IMR-90 (cell line): ENCODE results near the gene CD6. TPM values are rescaled to one million over a fixed set of nuclear protein-coding genes. Genes with fewer than 3 reads are reported as not detected.

Experiments used
- ATAC-seq: fragments of 200-7000 bp; cut with Tn5 transposase; 2 replicates; pipeline ENCODE4 v1.9.1; 2020; ENCODE audit warnings: low read depth, mild to moderate bottlenecking, moderate library complexity
- BruUV-seq: library from RNA; stranded (reverse); fragments of 400-500 nt; replicated peaks from 2 replicates; lab custom pipeline; 2021; lab: Mats Ljungman, UMichigan
- CTCF ChIA-PET: fragments of 300-600 bp; formaldehyde crosslinking; extraction: SDS; loops from one replicate; lab custom pipeline; 2021; ENCODE audit warnings: antibody characterized with exemption; lab: Yijun Ruan, JAX
- POLR2A ChIA-PET: fragments of 300-600 bp; sonication (Branson Sonifier 250); formaldehyde crosslinking; loops from one replicate; lab custom pipeline; 2022; ENCODE audit warnings: antibody characterized with exemption; ENCODE audit not compliant: unreplicated experiment; lab: Charles Lee
- DNase-seq: peaks from one replicate; pipeline ENCODE4 v3.0.0; 2013
- H2AFZ ChIP-seq: replicated peaks from 2 replicates; pipeline ENCODE3; 2013; ENCODE audit warnings: low read length, mild to moderate bottlenecking; ENCODE audit not compliant: poor library complexity
- H2AK5ac ChIP-seq: 2 replicates; pipeline ENCODE4 v1.6.1; 2013; ENCODE audit warnings: low read depth, low read length, inconsistent platforms
- H2AK9ac ChIP-seq: replicated peaks from 2 replicates; pipeline ENCODE3; 2013; ENCODE audit warnings: mild to moderate bottlenecking, low read depth, low read length, moderate library complexity; ENCODE audit not compliant: poor library complexity
- H2BK120ac ChIP-seq: 2 replicates; pipeline ENCODE4 v1.6.1; 2013; ENCODE audit warnings: low read depth, low read length, inconsistent platforms
- H2BK15ac ChIP-seq: 3 replicates; pipeline ENCODE4 v1.6.1; 2013; ENCODE audit warnings: low read depth, low read length, inconsistent platforms
- H2BK20ac ChIP-seq: 2 replicates; pipeline ENCODE4 v1.6.1; 2013; ENCODE audit warnings: low read depth, mild to moderate bottlenecking, inconsistent platforms, low read length, moderate library complexity
- H2BK5ac ChIP-seq: 2 replicates; pipeline ENCODE4 v1.6.1; 2013; ENCODE audit warnings: mild to moderate bottlenecking, low read depth, low read length, inconsistent platforms; ENCODE audit not compliant: poor library complexity, severe bottlenecking
- H3K14ac ChIP-seq: replicated peaks from 2 replicates; pipeline ENCODE4 v1.6.1; 2013; ENCODE audit warnings: low read depth, low read length, inconsistent platforms
- H3K18ac ChIP-seq: 2 replicates; pipeline ENCODE4 v1.6.1; 2013; ENCODE audit warnings: low read depth, low read length, control low read depth
- H3K23ac ChIP-seq: 2 replicates; pipeline ENCODE4 v1.6.1; 2013; ENCODE audit warnings: low read depth, low read length, inconsistent platforms
- H3K27ac ChIP-seq: 2 replicates; pipeline ENCODE4 v1.5.1; 2013; ENCODE audit warnings: mild to moderate bottlenecking, control low read depth, low read length; ENCODE audit not compliant: insufficient read depth
- H3K27me3 ChIP-seq: 2 replicates; pipeline ENCODE4 v1.6.1; 2013; ENCODE audit warnings: low read length; ENCODE audit not compliant: control insufficient read depth, insufficient read depth
- H3K36me3 ChIP-seq: 2 replicates; pipeline ENCODE4 v1.6.1; 2013; ENCODE audit warnings: low read length, mixed read lengths; ENCODE audit not compliant: control insufficient read depth, insufficient read depth
- H3K4ac ChIP-seq: 2 replicates; pipeline ENCODE4 v1.6.1; 2013; ENCODE audit warnings: low read depth, low read length, inconsistent platforms
- H3K4me1 ChIP-seq: 2 replicates; pipeline ENCODE4 v1.6.1; 2013; ENCODE audit warnings: low read length, mixed read lengths; ENCODE audit not compliant: control insufficient read depth, insufficient read depth
- H3K4me2 ChIP-seq: 2 replicates; pipeline ENCODE4 v1.6.1; 2013; ENCODE audit warnings: low read depth, mild to moderate bottlenecking, control low read depth, low read length, moderate library complexity
- H3K4me3 ChIP-seq: 2 replicates; pipeline ENCODE4 v1.5.1; 2013; ENCODE audit warnings: low read depth, mild to moderate bottlenecking, control low read depth, low read length, moderate library complexity; ENCODE audit not compliant: insufficient read depth
- H3K56ac ChIP-seq: 2 replicates; pipeline ENCODE4 v1.6.1; 2013; ENCODE audit warnings: low read length, inconsistent platforms; ENCODE audit not compliant: insufficient read depth; ENCODE audit errors: extremely low read depth
- H3K79me1 ChIP-seq, 2 experiments: 2 replicates each; pipeline ENCODE4 v1.6.1; 2013; ENCODE audit warnings: low read length in 2 of 2, inconsistent platforms in 1 of 2, low read depth in 1 of 2
- H3K9ac ChIP-seq: 2 replicates; pipeline ENCODE4 v1.6.1; 2013; ENCODE audit warnings: low read depth, low read length, control low read depth
- H3K9me1 ChIP-seq: 2 replicates; pipeline ENCODE4 v1.6.1; 2013; ENCODE audit warnings: low read length, inconsistent platforms; ENCODE audit not compliant: insufficient read depth
- H3K9me3 ChIP-seq: 2 replicates; pipeline ENCODE4 v1.6.1; 2013; ENCODE audit warnings: low read length; ENCODE audit not compliant: control insufficient read depth, insufficient read depth
- H4K20me1 ChIP-seq: 2 replicates; pipeline ENCODE4 v1.6.1; 2013; ENCODE audit warnings: low read length, inconsistent platforms; ENCODE audit not compliant: insufficient read depth
- H4K5ac ChIP-seq: 2 replicates; pipeline ENCODE4 v1.6.1; 2013; ENCODE audit warnings: mild to moderate bottlenecking, low read depth, low read length, control low read depth
- H4K8ac ChIP-seq, 2 experiments: 2 replicates each; pipeline ENCODE4 v1.6.1; 2013; ENCODE audit warnings: low read depth in 2 of 2, low read length in 2 of 2, control low read depth in 1 of 2, inconsistent platforms in 1 of 2
- H4K91ac ChIP-seq: 2 replicates; pipeline ENCODE4 v1.6.1; 2013; ENCODE audit warnings: low read depth, low read length, inconsistent platforms; ENCODE audit not compliant: insufficient read depth
- BHLHE40 ChIP-seq: fragments of 150-350 bp; IDR thresholded peaks from 2 replicates; pipeline ENCODE4 v1.6.1; 2016; ENCODE audit warnings: mild to moderate bottlenecking, low read depth, low read length
- CEBPB ChIP-seq: IDR thresholded peaks from 2 replicates; pipeline ENCODE4 v1.6.1; 2012; ENCODE audit warnings: low read depth, low read length, improper control_type of control experiment
- CHD1 ChIP-seq: IDR thresholded peaks from 2 replicates; pipeline ENCODE4 v1.6.1; 2012; ENCODE audit warnings: low read depth, low read length, improper control_type of control experiment
- ELK1 ChIP-seq: fragments of 150-350 bp; IDR thresholded peaks from 2 replicates; pipeline ENCODE4 v1.6.1; 2016; ENCODE audit warnings: low read depth, mild to moderate bottlenecking, low read length, moderate library complexity, borderline replicate concordance
- FOS ChIP-seq: fragments of 150-350 bp; IDR thresholded peaks from 2 replicates; pipeline ENCODE4 v1.6.1; 2016; ENCODE audit warnings: low read depth, low read length
- MAFK ChIP-seq: IDR thresholded peaks from 2 replicates; pipeline ENCODE4 v1.6.1; 2012; ENCODE audit warnings: low read depth, low read length, improper control_type of control experiment
- MAZ ChIP-seq: IDR thresholded peaks from 2 replicates; pipeline ENCODE4 v1.6.1; 2012; ENCODE audit warnings: low read depth, mild to moderate bottlenecking, low read length, improper control_type of control experiment, moderate library complexity, borderline replicate concordance
- MXI1 ChIP-seq: IDR thresholded peaks from 2 replicates; pipeline ENCODE4 v1.6.1; 2012; ENCODE audit warnings: low read depth, mild to moderate bottlenecking, low read length, moderate library complexity, borderline replicate concordance
- NFE2L2 ChIP-seq: fragments of 150-350 bp; IDR thresholded peaks from 2 replicates; pipeline ENCODE4 v1.6.1; 2016; ENCODE audit warnings: low read depth, mild to moderate bottlenecking, low read length
- POLR2A ChIP-seq: IDR thresholded peaks from 2 replicates; pipeline ENCODE4 v1.6.1; 2012; ENCODE audit warnings: mild to moderate bottlenecking, low read depth, low read length
- RAD21 ChIP-seq: IDR thresholded peaks from 2 replicates; pipeline ENCODE4 v1.6.1; 2012; ENCODE audit warnings: low read length, improper control_type of control experiment
- RCOR1 ChIP-seq: IDR thresholded peaks from 2 replicates; pipeline ENCODE4 v1.6.1; 2012; ENCODE audit warnings: mild to moderate bottlenecking, low read length, improper control_type of control experiment; ENCODE audit not compliant: insufficient replicate concordance
- RFX5 ChIP-seq: IDR thresholded peaks from 2 replicates; pipeline ENCODE4 v1.8.0; 2012; ENCODE audit warnings: low read depth, mild to moderate bottlenecking, low read length, moderate library complexity
- SMC3 ChIP-seq: fragments of 150-350 bp; IDR thresholded peaks from 2 replicates; pipeline ENCODE4 v1.6.1; 2016; ENCODE audit warnings: low read depth, mild to moderate bottlenecking, antibody characterized with exemption, low read length, moderate library complexity
- WGBS, 2 experiments: methylation state at CpG; one replicate each; pipeline versions ENCODE4 v1.1.5 to v1.1.7; 2013; ENCODE audit warnings: missing lambda C conversion rate in 2 of 2; ENCODE audit not compliant: insufficient read length in 1 of 2; ENCODE audit errors: extremely low coverage in 2 of 2; 5-methylcytosine and 5-hydroxymethylcytosine counted together
- dilution Hi-C: fragments of 300-500 bp; cut with HindIII; formaldehyde crosslinking; loops from one replicate; pipeline ENCODE4 v1.14.3; 2018; ENCODE audit warnings: low sequenced_read_pairs; ENCODE audit not compliant: unreplicated experiment
- in situ Hi-C: fragments of 300-500 bp; cut with MboI; formaldehyde crosslinking; loops from 3 replicates; pipeline ENCODE4 v1.14.3; 2019; ENCODE audit warnings: low sequenced_read_pairs, inconsistent platforms, mixed read lengths
- intact Hi-C: fragments of 100-400 bp; cut with micrococcal nuclease; formaldehyde crosslinking; loops from 2 replicates; pipeline ENCODE4 v1.10.0; 2022
- polyA plus RNA-seq, 3 experiments: library from polyadenylated mRNA; depleted of rRNA; stranded (reverse); fragments of >200 nt; gene quantifications; 2 replicates each; pipeline ENCODE4 v1.2.3, GENCODE V29; 2012; ENCODE audit warnings: low replicate concordance in 1 of 3
- total RNA-seq: library from RNA; depleted of rRNA; stranded (reverse); fragments of >200 nt; gene quantifications from 2 replicates; pipeline ENCODE4 v1.2.3, GENCODE V29; 2012
- TF ChIP-seq, protein P1 (sequence below): fragments of 150-350 bp; IDR thresholded peaks from 2 replicates; pipeline ENCODE4 v1.6.1; 2017; ENCODE audit warnings: mild to moderate bottlenecking, antibody characterized with exemption, low read length, low read depth
- TF ChIP-seq, protein P2 (sequence below): conservative IDR thresholded peaks from 2 replicates; pipeline ENCODE4 v1.5.1; 2012; ENCODE audit warnings: mild to moderate bottlenecking, low read depth, low read length, improper control_type of control experiment

Gene CD6
- total and polyA plus RNA-seq, 2 of the 4 experiments (the other 2 are of a cell fraction): not detected

- no TSS peak for BruUV-seq
- POLR2A ChIA-PET: no interaction called here
- no peak for TF ChIP-seq FOS
- TF ChIP-seq, protein P1, sequence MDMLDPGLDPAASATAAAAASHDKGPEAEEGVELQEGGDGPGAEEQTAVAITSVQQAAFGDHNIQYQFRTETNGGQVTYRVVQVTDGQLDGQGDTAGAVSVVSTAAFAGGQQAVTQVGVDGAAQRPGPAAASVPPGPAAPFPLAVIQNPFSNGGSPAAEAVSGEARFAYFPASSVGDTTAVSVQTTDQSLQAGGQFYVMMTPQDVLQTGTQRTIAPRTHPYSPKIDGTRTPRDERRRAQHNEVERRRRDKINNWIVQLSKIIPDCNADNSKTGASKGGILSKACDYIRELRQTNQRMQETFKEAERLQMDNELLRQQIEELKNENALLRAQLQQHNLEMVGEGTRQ: no peak
- no peak for TF ChIP-seq ELK1
- no peak for TF ChIP-seq POLR2A
- no peak for TF ChIP-seq MXI1
- no peak for TF ChIP-seq RCOR1
- no peak for TF ChIP-seq NFE2L2
- no peak for TF ChIP-seq MAZ
- no peak for TF ChIP-seq CEBPB
- TF ChIP-seq RFX5: no peak
- no peak for TF ChIP-seq CHD1
- TF ChIP-seq RAD21: no peak
- TF ChIP-seq, protein P2, sequence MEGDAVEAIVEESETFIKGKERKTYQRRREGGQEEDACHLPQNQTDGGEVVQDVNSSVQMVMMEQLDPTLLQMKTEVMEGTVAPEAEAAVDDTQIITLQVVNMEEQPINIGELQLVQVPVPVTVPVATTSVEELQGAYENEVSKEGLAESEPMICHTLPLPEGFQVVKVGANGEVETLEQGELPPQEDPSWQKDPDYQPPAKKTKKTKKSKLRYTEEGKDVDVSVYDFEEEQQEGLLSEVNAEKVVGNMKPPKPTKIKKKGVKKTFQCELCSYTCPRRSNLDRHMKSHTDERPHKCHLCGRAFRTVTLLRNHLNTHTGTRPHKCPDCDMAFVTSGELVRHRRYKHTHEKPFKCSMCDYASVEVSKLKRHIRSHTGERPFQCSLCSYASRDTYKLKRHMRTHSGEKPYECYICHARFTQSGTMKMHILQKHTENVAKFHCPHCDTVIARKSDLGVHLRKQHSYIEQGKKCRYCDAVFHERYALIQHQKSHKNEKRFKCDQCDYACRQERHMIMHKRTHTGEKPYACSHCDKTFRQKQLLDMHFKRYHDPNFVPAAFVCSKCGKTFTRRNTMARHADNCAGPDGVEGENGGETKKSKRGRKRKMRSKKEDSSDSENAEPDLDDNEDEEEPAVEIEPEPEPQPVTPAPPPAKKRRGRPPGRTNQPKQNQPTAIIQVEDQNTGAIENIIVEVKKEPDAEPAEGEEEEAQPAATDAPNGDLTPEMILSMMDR: no peak
- no peak for TF ChIP-seq BHLHE40
- TF ChIP-seq MAFK: no peak
- no peak for TF ChIP-seq SMC3
These were observed 61.9 kb downstream of the CD6 start for GRCh38 chr11:61033417-61033816.

More at GRCh38 chr11:61033417-61033816, 61.9 kb downstream of the CD6 start:
- CTCF ChIA-PET: no interaction called here
- ATAC-seq (no peak), DNase-seq (no peak)
- Histone ChIP-seq H3K27me3 (peaks cover 28% of the 10 kb centered on the region), H4K8ac (no peak overlapping the region), H3K4ac (no peak overlapping the region), H3K14ac (no peak overlapping the region), H3K4me2 (no peak overlapping the region), H3K9me1 (no peaks in the 10 kb centered on the region), H3K4me3 (no peak overlapping the region), H2AFZ (no peak overlapping the region), H3K18ac (no peak overlapping the region), H4K20me1 (no peaks in the 10 kb centered on the region), H4K91ac (no peak overlapping the region), H3K36me3 (no peaks in the 10 kb centered on the region), H2AK9ac (no peak overlapping the region), H3K9ac (no peak overlapping the region), H2AK5ac (no peak overlapping the region), H4K5ac (no peak overlapping the region), H2BK120ac (no peak overlapping the region), H3K23ac (no peak overlapping the region), H2BK20ac (no peak overlapping the region), H3K56ac (no peak overlapping the region), H3K4me1 (no peaks in the 10 kb centered on the region), H2BK5ac (no peak overlapping the region), H2BK15ac (no peak overlapping the region), H3K27ac (no peak overlapping the region), H3K9me3 (no peaks in the 10 kb centered on the region), H3K79me1 (no peaks in the 10 kb centered on the region)
- in situ Hi-C loops (no loop called here), dilution Hi-C loops (no loop called here), intact Hi-C loops (no loop called here)
- WGBS, 2 experiments: no CpG with 5 or more reads among the region's 4 CpGs
